Right cardiac atrium (tissue), 5 donors: ENCODE data around the gene TTC13. TPM values are rescaled to one million over a fixed set of nuclear protein-coding genes. Genes with fewer than 3 reads are reported as not detected.
A peak's percentile ranks its signal among the peaks of the same experiment; 100 is the strongest.
"Not testable (repeated sequence)": the region's sequence is repeated elsewhere in the genome, so short reads cannot be mapped to it uniquely, and the experiment has no call there.

Experiments used
- ATAC-seq, 2 donors: fragments of 200-7000 bp; cut with Tn5 transposase; one replicate each; pipeline versions ENCODE4 v1.8.0 to v1.9.1; 2020; ENCODE audit warnings: moderate library complexity in 2 of 2, mild to moderate bottlenecking in 1 of 2
- DNase-seq, 3 donors: peaks; one replicate each; pipeline ENCODE4 v3.0.0-alpha.2; 2020
- H3K27ac ChIP-seq: one replicate; pipeline ENCODE4 v1.5.1; 2013; ENCODE audit warnings: mild to moderate bottlenecking, low read length, control low read depth, moderate library complexity
- H3K27me3 ChIP-seq: one replicate; pipeline ENCODE4 v1.6.1; 2013; ENCODE audit not compliant: control insufficient read depth, insufficient read depth
- H3K4me1 ChIP-seq: one replicate; pipeline ENCODE4 v1.6.1; 2013; ENCODE audit warnings: low read length; ENCODE audit not compliant: control insufficient read depth, insufficient read depth
- H3K4me3 ChIP-seq: one replicate; pipeline ENCODE4 v1.5.1; 2013; ENCODE audit warnings: low read length, control low read depth
- H3K9me3 ChIP-seq: one replicate; pipeline ENCODE4 v1.6.1; 2013; ENCODE audit warnings: low read length; ENCODE audit not compliant: control insufficient read depth
- WGBS: extraction: QIAGEN DNeasy Blood & Tissue Kit; methylation state at CpG from one replicate; pipeline ENCODE4 v1.1.7; 2013; 5-methylcytosine and 5-hydroxymethylcytosine counted together
- intact Hi-C, 4 donors: fragments of 100-400 bp; cut with DNase I; formaldehyde crosslinking; loops; one replicate each; pipeline versions ENCODE4 v1.11.0 to v1.14.0; 2022 to 2023
- long read RNA-seq, 4 donors: library from polyadenylated mRNA; unstranded; transcript quantifications; one replicate each; pipeline ENCODE4 v2.0.0, GENCODE V29; 2020 to 2021
- polyA plus RNA-seq: library from polyadenylated mRNA; stranded (reverse); fragments of 200-250 nt; gene quantifications from one replicate; pipeline ENCODE4 v1.2.3, GENCODE V29; 2013
- total RNA-seq, 4 donors: library from RNA; stranded (reverse); fragmentation: NEBNext Ultra II Directional; extraction: Animal tissue kit (Norgen Biotek cat#: 25700); gene quantifications; one replicate each; pipeline ENCODE4 v1.2.1, GENCODE V29; 2021
- donor health status: healthy with polysubstance abuse.
- donor health status: DM: no; HTN: yes; CAD: no.
- donor health status: DM: no; HTN: no; CAD: no.
- donor health status: DM: no; HTN: yes; CAD: no; lungs with severe emphysema.
- donor health status: DM: yes; HTN: yes; CAD: no.

Gene TTC13
- 1 to 10 TPM; 6.5 to 8.6 (median 7.5) TPM for total RNA-seq
- 4.5 TPM for polyA plus RNA-seq
- long read RNA-seq, donor 1, partial matches to known transcripts, result 0 of 12 reads
- long read RNA-seq, donor 1, other reads (novel, unspliced or antisense), result 7 of 12 reads
- long read RNA-seq, donor 2, partial matches to known transcripts, result 0 of 2 reads
- long read RNA-seq, donor 2, other reads (novel, unspliced or antisense), result 0 of 2 reads
- long read RNA-seq, donor 3, transcript TTC13-201 (23 exons, 3,253 nt), result major isoform, 11 of 45 reads
- long read RNA-seq, donor 3, partial matches to known transcripts, result 6 of 45 reads
- long read RNA-seq, donor 3, other reads (novel, unspliced or antisense), result 26 of 45 reads
- long read RNA-seq, donor 4, partial matches to known transcripts, result 0 of 3 reads
- long read RNA-seq, donor 4, other reads (novel, unspliced or antisense), result 2 of 3 reads

GRCh38 chr1:230978491-230979388 lies at the start of gene TTC13, which contains the start of gene ARV1:
Gene TTC13 (minus strand): TSS chr1:230978861. CDS start chr1:230978830, 31 bp downstream.
Gene ARV1 (plus strand): TSS chr1:230979094. CDS start chr1:230979106, 12 bp downstream.
- ATAC-seq (peak; percentile 100), DNase-seq (peak; percentile 99 to 100 (median 99))
- WGBS, result under 1% methylated on average over 79 of the region's 79 CpGs
- no peaks in the 10 kb centered on the region for H3K27me3 ChIP-seq
- no peaks in the 10 kb centered on the region for H3K4me1 ChIP-seq
- no peaks in the 10 kb centered on the region for H3K9me3 ChIP-seq
- peak within 1 kb of the TSS; percentile 79 for H3K27ac ChIP-seq
- intact Hi-C loops, result no loop called here
- peak within 1 kb of the TSS; percentile 84 for H3K4me3 ChIP-seq

- intact Hi-C loops, result no loop called here
- ATAC-seq (no peak), DNase-seq (no peak)
- Histone ChIP-seq H3K9me3 (no peaks in the 10 kb centered on the region), H3K27me3 (no peaks in the 10 kb centered on the region), H3K27ac (no peak overlapping the region), H3K4me1 (no peaks in the 10 kb centered on the region), H3K4me3 (no peak overlapping the region)
- WGBS, result 95% methylated on average over 10 of the region's 10 CpGs
Observed at GRCh38 chr1:231027971-231028370, 49.3 kb upstream of the TTC13 start.

DNA sequence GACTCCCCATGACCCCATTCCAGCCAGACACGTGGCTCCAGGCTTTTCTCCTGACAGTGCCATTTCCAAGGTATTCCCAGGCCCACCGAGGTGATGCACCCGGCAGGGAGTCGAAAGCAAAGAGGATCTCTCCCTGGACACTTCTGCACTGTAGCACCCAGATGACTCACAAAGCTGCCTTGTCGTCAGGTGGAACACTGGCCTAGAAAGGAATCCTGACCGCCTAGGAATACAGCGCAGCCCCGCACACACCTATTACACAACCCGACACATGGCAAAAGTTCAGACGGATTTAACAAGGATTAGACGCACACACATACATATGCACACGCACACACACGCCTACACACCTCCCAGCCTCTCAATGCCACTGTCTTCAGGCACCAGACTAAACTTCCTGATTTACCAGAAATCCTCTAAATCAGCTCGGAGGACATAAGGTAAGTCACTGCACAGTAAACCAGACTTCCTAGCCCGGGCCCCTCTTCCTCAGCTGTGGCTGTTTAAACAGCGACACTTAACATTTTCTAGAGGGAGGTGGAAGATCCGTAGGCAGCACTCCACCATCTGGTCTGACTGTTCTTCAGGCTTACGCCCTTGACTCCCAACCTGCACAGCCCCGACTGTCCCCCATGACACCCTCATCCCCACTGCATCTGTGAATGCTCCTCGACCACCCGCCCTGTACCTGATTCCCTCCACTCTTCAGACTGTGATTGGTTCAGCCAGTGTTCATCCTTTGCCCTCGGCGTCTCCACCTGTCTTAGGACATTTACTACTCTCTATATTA lies 48.7 kb upstream of the TTC13 start:
- Histone ChIP-seq H3K9me3 (no peaks in the 10 kb centered on the region), H3K4me1 (no peaks in the 10 kb centered on the region), H3K27me3 (no peaks in the 10 kb centered on the region), H3K4me3 (no peak overlapping the region), H3K27ac (no peak overlapping the region)
- WGBS, result 85% methylated on average over 23 of the region's 23 CpGs
- ATAC-seq, result no peak
- intact Hi-C loops, result no loop called here
- DNase-seq, result no peak

- ATAC-seq, result no peak
Observed at GRCh38 chr1:231026576-231026975, 47.9 kb upstream of the TTC13 start.

GRCh38 chr1:231023150-231023549 lies 44.5 kb upstream of the TTC13 start:
- intact Hi-C loops, result no loop called here
- Histone ChIP-seq H3K4me1 (no peaks in the 10 kb centered on the region), H3K27ac (no peak overlapping the region), H3K27me3 (no peaks in the 10 kb centered on the region), H3K9me3 (no peaks in the 10 kb centered on the region), H3K4me3 (no peak overlapping the region)
- WGBS, result 91% methylated on average over 9 of the region's 9 CpGs
- ATAC-seq (no peak), DNase-seq (no peak)

More at GRCh38 chr1:231026576-231026975, 47.9 kb upstream of the TTC13 start:
- Histone ChIP-seq H3K4me3 (no peak overlapping the region), H3K27ac (no peak overlapping the region), H3K4me1 (no peaks in the 10 kb centered on the region), H3K27me3 (no peaks in the 10 kb centered on the region), H3K9me3 (no peaks in the 10 kb centered on the region)
- WGBS, result 85% methylated on average over 6 of the region's 6 CpGs
- DNase-seq, result no peak
- intact Hi-C loops, result no loop called here

- WGBS, result 93% methylated on average over 7 of the region's 7 CpGs
- H3K9me3 ChIP-seq, ATAC-seq, H3K27ac ChIP-seq, DNase-seq, H3K4me3 ChIP-seq, intact Hi-C loops, H3K27me3 ChIP-seq, H3K4me1 ChIP-seq: not testable (repeated sequence)
Observed at GRCh38 chr1:231022543-231022942, 43.9 kb upstream of the TTC13 start.

GRCh38 chr1:231021540-231022031 lies 42.9 kb upstream of the TTC13 start:
- Histone ChIP-seq H3K27ac (peak overlapping the region; percentile 23), H3K9me3 (no peaks in the 10 kb centered on the region), H3K27me3 (no peaks in the 10 kb centered on the region), H3K4me1 (no peaks in the 10 kb centered on the region), H3K4me3 (no peak overlapping the region)
- WGBS, result 78% methylated on average over 12 of the region's 12 CpGs
- ATAC-seq, result peak in 1 of 2 donors; percentile 31
- intact Hi-C loops, result no loop called here
- no peak for DNase-seq

DNA sequence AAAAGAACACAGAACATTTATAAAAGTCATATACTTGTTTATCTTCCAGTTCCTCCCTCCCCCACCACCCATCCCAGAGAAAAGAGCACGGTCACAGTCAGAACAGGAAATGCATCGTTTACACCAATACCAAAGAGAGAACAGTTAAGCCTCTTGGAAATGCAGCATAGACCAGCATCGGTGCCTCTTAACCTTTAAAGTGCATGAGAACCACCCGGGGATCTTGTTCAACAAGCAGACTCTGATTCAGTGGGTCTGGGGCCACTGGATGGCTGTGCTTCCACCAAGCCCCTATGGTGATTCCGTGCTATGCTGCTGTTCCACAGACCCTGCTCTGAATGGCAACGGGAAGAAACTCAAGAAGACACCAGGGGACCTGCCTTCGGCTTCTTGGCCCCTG lies 42.2 kb upstream of the TTC13 start:
- ATAC-seq, result no peak
- Histone ChIP-seq H3K27me3 (no peaks in the 10 kb centered on the region), H3K4me1 (no peaks in the 10 kb centered on the region), H3K4me3 (no peak overlapping the region), H3K9me3 (no peaks in the 10 kb centered on the region), H3K27ac (no peak overlapping the region)
- intact Hi-C loops, result no loop called here
- no peak for DNase-seq
- WGBS, result 56% methylated on average over 7 of the region's 7 CpGs

- intact Hi-C loops, result no loop called here
- DNase-seq (no peak), ATAC-seq (peak in 1 of 2 donors; percentile 51)
- H3K27ac ChIP-seq, result no peak overlapping the region
- H3K9me3 ChIP-seq, result no peaks in the 10 kb centered on the region
- no peaks in the 10 kb centered on the region for H3K4me1 ChIP-seq
- WGBS, result 72% methylated on average over 14 of the region's 14 CpGs
- no peaks in the 10 kb centered on the region for H3K27me3 ChIP-seq
- H3K4me3 ChIP-seq, result no peak overlapping the region
Observed at GRCh38 chr1:231020139-231020601, 41.5 kb upstream of the TTC13 start.

GRCh38 chr1:231019711-231020110 lies 41.0 kb upstream of the TTC13 start:
- no peak for ATAC-seq
- DNase-seq, result no peak
- Histone ChIP-seq H3K9me3 (no peaks in the 10 kb centered on the region), H3K27me3 (no peaks in the 10 kb centered on the region), H3K27ac (no peak overlapping the region), H3K4me1 (no peaks in the 10 kb centered on the region), H3K4me3 (no peak overlapping the region)
- intact Hi-C loops, result no loop called here
- 94% methylated on average over 14 of the region's 14 CpGs for WGBS
